ENCODE data around the gene TBL2.

TBL2 gene

GRCh38 chr7:73570521-73570920 is 7.9 kb downstream of the TBL2 start:
- no peak for TF ChIP-seq ZC3H10 (CRISPR knock-in tag; IDR thresholded peaks at IDR 0.05)
- no peak for TF ChIP-seq ZNF70 (CRISPR knock-in tag; IDR thresholded peaks at IDR 0.05)
- TF ChIP-seq, protein P1, sequence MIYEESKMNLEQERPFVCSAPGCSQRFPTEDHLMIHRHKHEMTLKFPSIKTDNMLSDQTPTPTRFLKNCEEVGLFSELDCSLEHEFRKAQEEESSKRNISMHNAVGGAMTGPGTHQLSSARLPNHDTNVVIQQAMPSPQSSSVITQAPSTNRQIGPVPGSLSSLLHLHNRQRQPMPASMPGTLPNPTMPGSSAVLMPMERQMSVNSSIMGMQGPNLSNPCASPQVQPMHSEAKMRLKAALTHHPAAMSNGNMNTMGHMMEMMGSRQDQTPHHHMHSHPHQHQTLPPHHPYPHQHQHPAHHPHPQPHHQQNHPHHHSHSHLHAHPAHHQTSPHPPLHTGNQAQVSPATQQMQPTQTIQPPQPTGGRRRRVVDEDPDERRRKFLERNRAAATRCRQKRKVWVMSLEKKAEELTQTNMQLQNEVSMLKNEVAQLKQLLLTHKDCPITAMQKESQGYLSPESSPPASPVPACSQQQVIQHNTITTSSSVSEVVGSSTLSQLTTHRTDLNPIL (CRISPR knock-in tag; IDR thresholded peaks at IDR 0.05; ENCODE audit: low read depth): no peak
- TF ChIP-seq ZNF8 (CRISPR knock-in tag; IDR thresholded peaks at IDR 0.05): no peak
- TF ChIP-seq ZFP3 (CRISPR knock-in tag; IDR thresholded peaks at IDR 0.05): no peak
- no peak for TF ChIP-seq CSDC2 (CRISPR knock-in tag; IDR thresholded peaks at IDR 0.05)
- no peak for TF ChIP-seq CSRNP3 (CRISPR knock-in tag; IDR thresholded peaks at IDR 0.05)
- TF ChIP-seq BACH2 (CRISPR knock-in tag; IDR thresholded peaks at IDR 0.05; ENCODE audit: borderline replicate concordance): no peak
- no peak for TF ChIP-seq PPARA (CRISPR knock-in tag; IDR thresholded peaks at IDR 0.05; ENCODE audit: borderline replicate concordance)
- TF ChIP-seq, protein P2, sequence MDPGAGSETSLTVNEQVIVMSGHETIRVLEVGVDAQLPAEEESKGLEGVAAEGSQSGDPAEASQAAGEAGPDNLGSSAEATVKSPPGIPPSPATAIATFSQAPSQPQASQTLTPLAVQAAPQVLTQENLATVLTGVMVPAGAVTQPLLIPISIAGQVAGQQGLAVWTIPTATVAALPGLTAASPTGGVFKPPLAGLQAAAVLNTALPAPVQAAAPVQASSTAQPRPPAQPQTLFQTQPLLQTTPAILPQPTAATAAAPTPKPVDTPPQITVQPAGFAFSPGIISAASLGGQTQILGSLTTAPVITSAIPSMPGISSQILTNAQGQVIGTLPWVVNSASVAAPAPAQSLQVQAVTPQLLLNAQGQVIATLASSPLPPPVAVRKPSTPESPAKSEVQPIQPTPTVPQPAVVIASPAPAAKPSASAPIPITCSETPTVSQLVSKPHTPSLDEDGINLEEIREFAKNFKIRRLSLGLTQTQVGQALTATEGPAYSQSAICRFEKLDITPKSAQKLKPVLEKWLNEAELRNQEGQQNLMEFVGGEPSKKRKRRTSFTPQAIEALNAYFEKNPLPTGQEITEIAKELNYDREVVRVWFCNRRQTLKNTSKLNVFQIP (CRISPR knock-in tag; IDR thresholded peaks at IDR 0.05; ENCODE audit: borderline replicate concordance, low read depth): no peak
- no peak for TF ChIP-seq TCF4 (CRISPR knock-in tag; IDR thresholded peaks at IDR 0.05; ENCODE audit: borderline replicate concordance)
- TF ChIP-seq ESRRG (CRISPR knock-in tag; IDR thresholded peaks at IDR 0.05): no peak
- TF ChIP-seq GLIS3 (CRISPR knock-in tag; IDR thresholded peaks at IDR 0.05): no peak
- no peak for TF ChIP-seq OSR1 (CRISPR knock-in tag; IDR thresholded peaks at IDR 0.05)
- TF ChIP-seq RARB (CRISPR knock-in tag; IDR thresholded peaks at IDR 0.05): no peak
- no peak for TF ChIP-seq TOX (CRISPR knock-in tag; IDR thresholded peaks at IDR 0.05; ENCODE audit: borderline replicate concordance)
- TF ChIP-seq ARNTL (CRISPR knock-in tag; IDR thresholded peaks at IDR 0.05; ENCODE audit: borderline replicate concordance, low read depth): no peak
- TF ChIP-seq, protein P3, sequence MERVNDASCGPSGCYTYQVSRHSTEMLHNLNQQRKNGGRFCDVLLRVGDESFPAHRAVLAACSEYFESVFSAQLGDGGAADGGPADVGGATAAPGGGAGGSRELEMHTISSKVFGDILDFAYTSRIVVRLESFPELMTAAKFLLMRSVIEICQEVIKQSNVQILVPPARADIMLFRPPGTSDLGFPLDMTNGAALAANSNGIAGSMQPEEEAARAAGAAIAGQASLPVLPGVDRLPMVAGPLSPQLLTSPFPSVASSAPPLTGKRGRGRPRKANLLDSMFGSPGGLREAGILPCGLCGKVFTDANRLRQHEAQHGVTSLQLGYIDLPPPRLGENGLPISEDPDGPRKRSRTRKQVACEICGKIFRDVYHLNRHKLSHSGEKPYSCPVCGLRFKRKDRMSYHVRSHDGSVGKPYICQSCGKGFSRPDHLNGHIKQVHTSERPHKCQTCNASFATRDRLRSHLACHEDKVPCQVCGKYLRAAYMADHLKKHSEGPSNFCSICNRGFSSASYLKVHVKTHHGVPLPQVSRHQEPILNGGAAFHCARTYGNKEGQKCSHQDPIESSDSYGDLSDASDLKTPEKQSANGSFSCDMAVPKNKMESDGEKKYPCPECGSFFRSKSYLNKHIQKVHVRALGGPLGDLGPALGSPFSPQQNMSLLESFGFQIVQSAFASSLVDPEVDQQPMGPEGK (CRISPR knock-in tag; IDR thresholded peaks at IDR 0.05; ENCODE audit: borderline replicate concordance): no peak

DNA sequence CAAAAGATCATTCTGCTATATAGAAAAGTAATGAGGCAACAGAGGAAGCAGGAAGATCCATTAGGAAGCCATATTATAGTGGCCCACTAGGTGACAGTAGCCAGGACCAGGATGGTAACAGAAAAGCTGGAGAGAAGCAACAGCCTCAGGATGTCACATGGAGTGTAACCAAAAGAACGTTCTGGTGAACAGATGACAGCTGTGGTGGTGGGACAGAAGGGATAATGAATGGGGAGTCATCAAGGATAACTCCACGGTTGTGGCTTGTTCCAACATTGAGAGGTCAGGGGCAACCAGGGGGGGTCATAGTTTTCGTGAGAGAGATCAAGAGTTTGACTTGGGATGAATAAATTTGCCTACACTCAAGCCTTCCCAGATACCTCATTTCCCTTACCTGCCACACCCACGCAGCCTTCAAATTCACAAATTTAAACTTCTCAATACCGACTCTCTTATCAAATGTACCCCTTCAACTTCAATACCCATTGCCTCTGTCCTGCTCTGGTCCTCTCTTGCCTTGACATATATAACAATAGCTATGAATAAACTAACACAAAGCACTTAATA is 9.3 kb downstream of the TBL2 start:
- TF ChIP-seq RARB (CRISPR knock-in tag; IDR thresholded peaks at IDR 0.05) (no peak), ZNF8 (CRISPR knock-in tag; IDR thresholded peaks at IDR 0.05) (no peak), TOX (CRISPR knock-in tag; IDR thresholded peaks at IDR 0.05; ENCODE audit: borderline replicate concordance) (no peak), ZNF565 (CRISPR knock-in tag; conservative IDR thresholded peaks at IDR 0.05; ENCODE audit: low read depth) (no peak), SNAI2 (CRISPR knock-in tag; IDR thresholded peaks at IDR 0.05) (no peak)
- TF ChIP-seq, protein P2 (CRISPR knock-in tag; IDR thresholded peaks at IDR 0.05; ENCODE audit: borderline replicate concordance, low read depth): no peak
- no peak for ATAC-seq

More at GRCh38 chr7:73570521-73570920, 7.9 kb downstream of the TBL2 start:
- ATAC-seq: no peak

GRCh38 chr7:73567846-73568685 is 10.3 kb downstream of the TBL2 start:
- peak; percentile 16; the same call in 2 of the 3 replicates for ATAC-seq
- TF ChIP-seq, protein P4, sequence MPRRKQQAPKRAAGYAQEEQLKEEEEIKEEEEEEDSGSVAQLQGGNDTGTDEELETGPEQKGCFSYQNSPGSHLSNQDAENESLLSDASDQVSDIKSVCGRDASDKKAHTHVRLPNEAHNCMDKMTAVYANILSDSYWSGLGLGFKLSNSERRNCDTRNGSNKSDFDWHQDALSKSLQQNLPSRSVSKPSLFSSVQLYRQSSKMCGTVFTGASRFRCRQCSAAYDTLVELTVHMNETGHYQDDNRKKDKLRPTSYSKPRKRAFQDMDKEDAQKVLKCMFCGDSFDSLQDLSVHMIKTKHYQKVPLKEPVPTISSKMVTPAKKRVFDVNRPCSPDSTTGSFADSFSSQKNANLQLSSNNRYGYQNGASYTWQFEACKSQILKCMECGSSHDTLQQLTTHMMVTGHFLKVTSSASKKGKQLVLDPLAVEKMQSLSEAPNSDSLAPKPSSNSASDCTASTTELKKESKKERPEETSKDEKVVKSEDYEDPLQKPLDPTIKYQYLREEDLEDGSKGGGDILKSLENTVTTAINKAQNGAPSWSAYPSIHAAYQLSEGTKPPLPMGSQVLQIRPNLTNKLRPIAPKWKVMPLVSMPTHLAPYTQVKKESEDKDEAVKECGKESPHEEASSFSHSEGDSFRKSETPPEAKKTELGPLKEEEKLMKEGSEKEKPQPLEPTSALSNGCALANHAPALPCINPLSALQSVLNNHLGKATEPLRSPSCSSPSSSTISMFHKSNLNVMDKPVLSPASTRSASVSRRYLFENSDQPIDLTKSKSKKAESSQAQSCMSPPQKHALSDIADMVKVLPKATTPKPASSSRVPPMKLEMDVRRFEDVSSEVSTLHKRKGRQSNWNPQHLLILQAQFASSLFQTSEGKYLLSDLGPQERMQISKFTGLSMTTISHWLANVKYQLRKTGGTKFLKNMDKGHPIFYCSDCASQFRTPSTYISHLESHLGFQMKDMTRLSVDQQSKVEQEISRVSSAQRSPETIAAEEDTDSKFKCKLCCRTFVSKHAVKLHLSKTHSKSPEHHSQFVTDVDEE (CRISPR knock-in tag; IDR thresholded peaks at IDR 0.05): no peak
- no peak for TF ChIP-seq ESRRG (CRISPR knock-in tag; IDR thresholded peaks at IDR 0.05)
- TF ChIP-seq ZNF565 (CRISPR knock-in tag; conservative IDR thresholded peaks at IDR 0.05; ENCODE audit: low read depth): no peak
- TF ChIP-seq, protein P2 (CRISPR knock-in tag; IDR thresholded peaks at IDR 0.05; ENCODE audit: borderline replicate concordance, low read depth): no peak
- TF ChIP-seq ARNTL (CRISPR knock-in tag; IDR thresholded peaks at IDR 0.05; ENCODE audit: borderline replicate concordance, low read depth): no peak
- no peak for TF ChIP-seq ZFP3 (CRISPR knock-in tag; IDR thresholded peaks at IDR 0.05)
- no peak for TF ChIP-seq PPARA (CRISPR knock-in tag; IDR thresholded peaks at IDR 0.05; ENCODE audit: borderline replicate concordance)
- TF ChIP-seq, protein P1 (CRISPR knock-in tag; IDR thresholded peaks at IDR 0.05; ENCODE audit: low read depth): no peak
